ENCODE results near the gene AQP12B.

- TF ChIP-seq POLR2A (IDR thresholded peaks at IDR 0.05; ENCODE audit: low read depth, low read length) = no peak
- TF ChIP-seq POLR2AphosphoS5 (IDR thresholded peaks at IDR 0.05; ENCODE audit: low read depth, low read length) = no peak
Measured at GRCh38 chr2:240685771-240686371, 3.2 kb upstream of the AQP12B start.
